AG08396 (cell line): Measurements from ENCODE around the gene CLN3.
"Not testable (repeated sequence)": the region's sequence is repeated elsewhere in the genome, so short reads cannot be mapped to it uniquely, and the experiment has no call there.

ENCODE experiments used
- DNase-seq: peaks from one replicate; pipeline ENCODE4 v3.0.0; 2012; ENCODE audit warnings: low spot score, mixed read lengths

Gene CLN3

GRCh38 chr16:28494121-28494851, 2.4 kb upstream of the CLN3 start, which contains the start of gene APOBR:
APOBR (plus strand) TSS chr16:28494643; CDS start chr16:28494682, 39 bp downstream.
- no peak for DNase-seq

GRCh38 chr16:28492511-28492910, 637 bp upstream of the CLN3 start:
- DNase-seq: no peak

GRCh38 chr16:28491230-28491969, 474 bp downstream of the CLN3 start:
- no peak for DNase-seq

GRCh38 chr16:28486266-28486665, 5.6 kb downstream of the CLN3 start:
- DNase-seq: no peak

GRCh38 chr16:28483361-28483760, 8.5 kb downstream of the CLN3 start:
- DNase-seq: not testable (repeated sequence)

- DNase-seq: no peak
Observed at GRCh38 chr16:28482026-28482425, 9.8 kb downstream of the CLN3 start.

GRCh38 chr16:28478506-28479180, 13.2 kb downstream of the CLN3 start:
- no peak for DNase-seq

GRCh38 chr16:28477311-28477920, 14.5 kb downstream of the CLN3 start:
- DNase-seq: no peak

GRCh38 chr16:28475221-28475620, 16.7 kb downstream of the CLN3 start:
- no peak for DNase-seq

- no peak for DNase-seq
Observed at GRCh38 chr16:28473714-28474265, 18.1 kb downstream of the CLN3 start.

- not testable (repeated sequence) for DNase-seq
Observed at GRCh38 chr16:28447081-28447480, 44.8 kb downstream of the CLN3 start.

GRCh38 chr16:28446388-28446787, 45.5 kb downstream of the CLN3 start:
- not testable (repeated sequence) for DNase-seq

- not testable (repeated sequence) for DNase-seq
Observed at GRCh38 chr16:28443943-28444342, 47.9 kb downstream of the CLN3 start.

GRCh38 chr16:28438899-28439298, 53.0 kb downstream of the CLN3 start:
- DNase-seq: not testable (repeated sequence)

- DNase-seq: not testable (repeated sequence)
Observed at GRCh38 chr16:28435340-28435739, 56.5 kb downstream of the CLN3 start.
